ENCODE results near the gene PDZRN4. TPM values are rescaled to one million over a fixed set of nuclear protein-coding genes. Genes with fewer than 3 reads are reported as not detected.

PDZRN4 gene
- total and polyA plus RNA-seq, 2 of the 4 experiments (the other 2 are of a cell fraction), result not detected

- Histone ChIP-seq H3K79me1 (ENCODE audit: low read depth in 1 of 2, low read length in 2 of 2) (no peaks in the 10 kb centered on the region), H3K27me3 (ENCODE audit: control insufficient read depth, insufficient read depth, low read length) (no peaks in the 10 kb centered on the region; the same call in 1 of the 2 replicates), H4K91ac (ENCODE audit: insufficient read depth, low read depth, low read length) (no peak overlapping the region), H3K4me2 (ENCODE audit: low read depth, low read length) (no peak overlapping the region), H3K36me3 (ENCODE audit: control insufficient read depth, insufficient read depth, low read length) (no peaks in the 10 kb centered on the region), H3K14ac (replicated peaks; ENCODE audit: low read depth, low read length) (no peak overlapping the region), H2BK20ac (ENCODE audit: low read depth, low read length) (no peak overlapping the region), H3K9me3 (ENCODE audit: control insufficient read depth, insufficient read depth, low read length) (no peaks in the 10 kb centered on the region), H4K5ac (ENCODE audit: low read depth, low read length) (no peak overlapping the region), H3K18ac (ENCODE audit: low read depth, low read length) (no peak overlapping the region), H3K27ac (ENCODE audit: insufficient read depth, low read length) (no peak overlapping the region), H2BK5ac (ENCODE audit: low read depth, low read length, poor library complexity, severe bottlenecking) (no peak overlapping the region), H3K4me3 (ENCODE audit: insufficient read depth, low read depth, low read length) (no peak overlapping the region), H4K8ac (ENCODE audit: low read depth in 2 of 2, low read length in 2 of 2) (no peak overlapping the region), H3K23ac (ENCODE audit: low read depth, low read length) (no peak overlapping the region), H2BK120ac (ENCODE audit: low read depth, low read length) (no peak overlapping the region), H2AFZ (replicated peaks; ENCODE audit: low read length, poor library complexity) (no peak overlapping the region), H2AK9ac (replicated peaks; ENCODE audit: low read depth, low read length, poor library complexity) (no peak overlapping the region), H3K9me1 (ENCODE audit: insufficient read depth, low read length) (no peaks in the 10 kb centered on the region), H4K20me1 (ENCODE audit: insufficient read depth, low read length) (no peaks in the 10 kb centered on the region), H2BK15ac (ENCODE audit: low read depth, low read length) (no peak overlapping the region), H3K9ac (ENCODE audit: low read depth, low read length) (no peak overlapping the region), H2AK5ac (ENCODE audit: low read depth, low read length) (no peak overlapping the region), H3K56ac (ENCODE audit: extremely low read depth, insufficient read depth, low read length) (no peak overlapping the region), H3K4me1 (ENCODE audit: control insufficient read depth, insufficient read depth, low read length) (no peaks in the 10 kb centered on the region), H3K4ac (ENCODE audit: low read depth, low read length) (no peak overlapping the region)
- TF ChIP-seq RCOR1 (IDR thresholded peaks at IDR 0.05; ENCODE audit: insufficient replicate concordance, low read length), result no peak
- no peak for TF ChIP-seq RFX5 (IDR thresholded peaks at IDR 0.05; ENCODE audit: low read depth, low read length)
- TF ChIP-seq MAFK (IDR thresholded peaks at IDR 0.05; ENCODE audit: low read depth, low read length), result no peak
- TF ChIP-seq MAZ (IDR thresholded peaks at IDR 0.05; ENCODE audit: borderline replicate concordance, low read depth, low read length), result no peak
- TF ChIP-seq, protein P1, sequence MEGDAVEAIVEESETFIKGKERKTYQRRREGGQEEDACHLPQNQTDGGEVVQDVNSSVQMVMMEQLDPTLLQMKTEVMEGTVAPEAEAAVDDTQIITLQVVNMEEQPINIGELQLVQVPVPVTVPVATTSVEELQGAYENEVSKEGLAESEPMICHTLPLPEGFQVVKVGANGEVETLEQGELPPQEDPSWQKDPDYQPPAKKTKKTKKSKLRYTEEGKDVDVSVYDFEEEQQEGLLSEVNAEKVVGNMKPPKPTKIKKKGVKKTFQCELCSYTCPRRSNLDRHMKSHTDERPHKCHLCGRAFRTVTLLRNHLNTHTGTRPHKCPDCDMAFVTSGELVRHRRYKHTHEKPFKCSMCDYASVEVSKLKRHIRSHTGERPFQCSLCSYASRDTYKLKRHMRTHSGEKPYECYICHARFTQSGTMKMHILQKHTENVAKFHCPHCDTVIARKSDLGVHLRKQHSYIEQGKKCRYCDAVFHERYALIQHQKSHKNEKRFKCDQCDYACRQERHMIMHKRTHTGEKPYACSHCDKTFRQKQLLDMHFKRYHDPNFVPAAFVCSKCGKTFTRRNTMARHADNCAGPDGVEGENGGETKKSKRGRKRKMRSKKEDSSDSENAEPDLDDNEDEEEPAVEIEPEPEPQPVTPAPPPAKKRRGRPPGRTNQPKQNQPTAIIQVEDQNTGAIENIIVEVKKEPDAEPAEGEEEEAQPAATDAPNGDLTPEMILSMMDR (conservative IDR thresholded peaks at IDR 0.05; ENCODE audit: low read depth, low read length), result no peak
- TF ChIP-seq, protein P2, sequence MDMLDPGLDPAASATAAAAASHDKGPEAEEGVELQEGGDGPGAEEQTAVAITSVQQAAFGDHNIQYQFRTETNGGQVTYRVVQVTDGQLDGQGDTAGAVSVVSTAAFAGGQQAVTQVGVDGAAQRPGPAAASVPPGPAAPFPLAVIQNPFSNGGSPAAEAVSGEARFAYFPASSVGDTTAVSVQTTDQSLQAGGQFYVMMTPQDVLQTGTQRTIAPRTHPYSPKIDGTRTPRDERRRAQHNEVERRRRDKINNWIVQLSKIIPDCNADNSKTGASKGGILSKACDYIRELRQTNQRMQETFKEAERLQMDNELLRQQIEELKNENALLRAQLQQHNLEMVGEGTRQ (IDR thresholded peaks at IDR 0.05; ENCODE audit: low read depth, low read length), result no peak
- no peak for TF ChIP-seq NFE2L2 (IDR thresholded peaks at IDR 0.05; ENCODE audit: low read depth, low read length)
- TF ChIP-seq CEBPB (IDR thresholded peaks at IDR 0.05; ENCODE audit: low read depth, low read length), result no peak
- TF ChIP-seq BHLHE40 (IDR thresholded peaks at IDR 0.05; ENCODE audit: low read depth, low read length), result no peak
- TF ChIP-seq SMC3 (IDR thresholded peaks at IDR 0.05; ENCODE audit: low read depth, low read length), result no peak
- in situ Hi-C loops (cut with MboI; ENCODE audit: low sequenced_read_pairs), result no loop called here
- CTCF ChIA-PET, result interaction anchor here (0.6 to 0.7 kb wide), 2 partner anchors 48 to 532 kb away, joined by 3 read pairs; no protein-coding TSS in a partner anchor
- no TSS peak for BruUV-seq (replicated peaks)
- dilution Hi-C loops (cut with HindIII; ENCODE audit: low sequenced_read_pairs, unreplicated experiment), result no loop called here
- DNase-seq, result no peak
- 37% methylated on average over 2 of the region's 4 CpGs; no CpG with 5 or more reads in 1 of the 2 experiments for WGBS, 2 experiments (ENCODE audit: extremely low coverage in 2 of 2, insufficient read length in 1 of 2)
- POLR2A ChIA-PET (ENCODE audit: unreplicated experiment), result no interaction called here
- ATAC-seq (ENCODE audit: low read depth), result no peak
- intact Hi-C loops (cut with micrococcal nuclease), result no loop called here
Observed at GRCh38 chr12:41557344-41557743, 369.2 kb downstream of the PDZRN4 start.

Measured in IMR-90 (cell line).